GM10266 (cell line): ENCODE results near the gene ANXA3.

Experiments
- DNase-seq: peaks from one replicate; pipeline ENCODE4 v3.0.0; 2012; ENCODE audit errors: extremely low spot score
- CTCF ChIP-seq: IDR thresholded peaks from 2 replicates; pipeline ENCODE4 v1.5.1; 2012; ENCODE audit warnings: mild to moderate bottlenecking, low read depth; ENCODE audit not compliant: control insufficient read depth, insufficient read depth; ENCODE audit errors: missing control alignments

ANXA3 gene

GRCh38 chr4:78647272-78647671, 95.7 kb downstream of the ANXA3 start:
- no peak for TF ChIP-seq CTCF
- DNase-seq: no peak

GRCh38 chr4:78648640-78649363, 97.2 kb downstream of the ANXA3 start:
- DNase-seq: no peak
- TF ChIP-seq CTCF: no peak

- TF ChIP-seq CTCF: no peak
- DNase-seq: no peak
Measured at GRCh38 chr4:78650106-78651024, 98.8 kb downstream of the ANXA3 start.

GRCh38 chr4:78651250-78651860, 99.8 kb downstream of the ANXA3 start:
- no peak for TF ChIP-seq CTCF
- no peak for DNase-seq

GRCh38 chr4:78652282-78652876, 100.8 kb downstream of the ANXA3 start:
- no peak for TF ChIP-seq CTCF
- no peak for DNase-seq

GRCh38 chr4:78653655-78654054, 102.1 kb downstream of the ANXA3 start:
- no peak for TF ChIP-seq CTCF
- DNase-seq: no peak
